ENCODE results near the gene PRKCD.

- no peak for TF ChIP-seq AFF4 (CRISPR knock-in tag; IDR thresholded peaks at IDR 0.05)
- TF ChIP-seq NEUROD1 (IDR thresholded peaks at IDR 0.05; ENCODE audit: borderline replicate concordance, low read depth, low read length, partially characterized antibody) = no peak
- TF ChIP-seq TSC22D4 (tag; IDR thresholded peaks at IDR 0.05) = no peak
Observed at GRCh38 chr3:53191836-53192480, 30.9 kb downstream of the PRKCD start.
